Cardiac septum (tissue), 1 donor: ENCODE results near the gene HOXD13. TPM values are rescaled to one million over a fixed set of nuclear protein-coding genes. Genes with fewer than 3 reads are reported as not detected.

Experiments used
- DNase-seq: peaks from one replicate; pipeline ENCODE4 v3.0.0-alpha.2; 2020; ENCODE audit warnings: low spot score
- intact Hi-C: fragments of 100-400 bp; cut with DNase I; formaldehyde crosslinking; loops from one replicate; pipeline ENCODE4 v1.14.0; 2022
- total RNA-seq: library from RNA; stranded (reverse); fragmentation: NEBNext Ultra II Directional; extraction: Animal tissue kit (Norgen Biotek cat#: 25700); gene quantifications from one replicate; pipeline ENCODE4 v1.2.1, GENCODE V29; 2021
- donor health status: DM: no; HTN: no; CAD: no.

Gene HOXD13
- total RNA-seq, 1 donor from 2014 or later = not detected

DNA sequence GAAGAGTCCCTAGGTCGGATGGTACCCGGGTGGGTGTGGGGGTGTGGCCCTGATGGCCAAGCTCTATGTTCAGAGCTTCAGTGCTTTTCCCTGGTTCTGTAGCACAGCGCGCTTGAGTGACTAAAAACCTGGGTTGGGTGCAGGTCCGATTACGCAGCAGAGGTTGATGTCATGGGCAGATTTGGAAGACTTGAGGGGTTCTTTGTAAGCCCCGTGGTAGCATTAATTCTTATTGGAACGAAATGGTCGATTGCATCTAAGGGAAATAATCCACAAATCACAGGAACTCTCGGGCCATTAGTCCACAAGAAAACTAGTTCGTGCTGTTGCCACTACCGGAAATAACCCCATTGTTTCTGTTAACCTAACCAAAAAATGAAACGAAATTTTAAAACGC, 46.0 kb downstream of the HOXD13 start:
- intact Hi-C loops = no loop called here

GRCh38 chr2:176138923-176139660, 46.6 kb downstream of the HOXD13 start:
- peak; percentile 66 for DNase-seq
- intact Hi-C loops = no loop called here

More for the DNA sequence above, 46.0 kb downstream of the HOXD13 start:
- no peak for DNase-seq

DNA sequence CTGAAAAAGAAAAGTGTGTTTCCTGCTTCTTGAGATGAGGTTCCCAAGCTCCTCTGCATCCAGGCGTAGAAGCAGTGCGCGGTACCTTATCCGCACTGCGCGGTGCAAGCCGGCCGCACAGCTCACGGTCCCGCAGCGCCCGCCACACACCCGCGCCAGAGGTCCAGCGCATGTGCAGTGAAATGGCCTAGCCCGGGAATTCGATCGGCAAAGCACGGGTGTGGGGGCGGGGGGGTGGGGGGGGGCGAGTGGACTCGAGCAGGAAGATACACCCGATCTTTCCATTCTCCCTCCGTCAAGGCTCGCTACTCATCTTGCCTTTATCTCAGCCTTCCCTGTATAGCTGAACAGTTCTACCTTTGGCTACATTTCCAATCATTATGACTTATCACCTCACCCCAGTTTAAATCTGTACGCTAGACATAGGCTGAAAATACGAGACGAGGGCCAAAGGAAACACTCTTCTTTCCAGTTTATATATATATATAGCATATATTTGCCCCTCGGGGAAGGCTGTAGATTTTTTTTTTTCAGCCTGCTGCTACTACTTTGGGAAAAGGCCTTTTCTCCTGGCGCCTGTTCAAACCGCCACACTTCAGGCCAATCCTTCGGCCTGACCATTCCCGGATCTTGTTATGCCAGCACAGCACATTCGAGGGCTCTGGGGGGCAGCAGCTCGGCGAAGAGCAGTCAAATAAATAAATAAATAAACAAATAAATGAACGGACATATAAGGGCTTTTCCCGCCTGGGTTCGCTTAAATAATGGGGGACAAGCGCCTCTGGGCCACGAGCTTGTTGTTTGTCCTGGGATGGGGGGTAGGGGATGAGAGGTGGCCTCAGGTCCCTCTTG, 47.4 kb downstream of the HOXD13 start:
- intact Hi-C loops = loop anchor here (1.0 to 5.0 kb wide), 4 partner anchors 47 to 497 kb away; partner anchors contain the start of gene HOXD1

GRCh38 chr2:176140513-176141317, 48.2 kb downstream of the HOXD13 start:
- peak; percentile 79 for DNase-seq
- intact Hi-C loops = loop anchor here (1.0 to 5.0 kb wide), 4 partner anchors 47 to 497 kb away; partner anchors contain the start of gene HOXD1

More for the DNA sequence above, 47.4 kb downstream of the HOXD13 start:
- peak; percentile 68 for DNase-seq

- DNase-seq = no peak
- intact Hi-C loops = loop anchor here (5.0 kb wide), 2 partner anchors 45 to 495 kb away; partner anchors contain the start of gene HOXD1
Observed at GRCh38 chr2:176142281-176142680, 49.8 kb downstream of the HOXD13 start.

Other genes starting within 250 kb of the HOXD13 start
- gene LNPK, start 90.5 kb upstream of the HOXD13 start, total RNA-seq = 44.0 TPM
- gene EVX2, start 8.8 kb upstream of the HOXD13 start, total RNA-seq = not detected
- not detected for gene HOXD12, start 7.1 kb downstream of the HOXD13 start, total RNA-seq
- not detected for gene HOXD11, start 14.6 kb downstream of the HOXD13 start, total RNA-seq
- gene HOXD10, start 24.1 kb downstream of the HOXD13 start, total RNA-seq = 0.16 TPM
- not detected for gene HOXD9, start 30.0 kb downstream of the HOXD13 start, total RNA-seq
- gene HOXD8, start 37.0 kb downstream of the HOXD13 start, total RNA-seq = 1.1 TPM
- 0.70 TPM for gene HOXD4, start 58.8 kb downstream of the HOXD13 start, total RNA-seq
- gene HOXD3, start 64.6 kb downstream of the HOXD13 start, total RNA-seq = 1.0 TPM
- 0.59 TPM for gene HOXD1, start 95.9 kb downstream of the HOXD13 start, total RNA-seq
- 44.1 TPM for gene MTX2, start 176.7 kb downstream of the HOXD13 start, total RNA-seq